ENCODE measurements around the gene C5.

DNA sequence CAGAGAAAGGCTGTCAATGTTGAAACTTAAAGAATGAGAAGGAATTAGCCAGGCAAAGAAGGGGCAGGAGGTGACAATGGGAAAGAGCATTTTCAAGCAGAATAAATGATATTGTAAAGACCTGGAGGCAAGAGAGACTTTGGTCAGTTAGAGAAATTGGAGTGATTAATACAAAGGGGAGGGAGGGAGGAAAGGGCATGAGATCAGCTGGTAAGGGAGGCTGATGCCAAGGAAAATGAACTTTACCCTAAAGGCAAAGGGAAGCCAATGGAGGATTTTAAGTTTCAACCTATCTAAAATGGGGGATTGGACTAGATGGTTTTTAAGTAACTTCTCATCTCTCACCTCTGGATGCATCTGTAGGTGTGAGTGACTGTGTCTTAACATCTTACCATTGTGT is 23.3 kb downstream of the C5 start:
- no peak for TF ChIP-seq EP300 (IDR thresholded peaks at IDR 0.05)
- no peak for TF ChIP-seq POLR2AphosphoS5 (IDR thresholded peaks at IDR 0.05)
- TF ChIP-seq, protein P1, sequence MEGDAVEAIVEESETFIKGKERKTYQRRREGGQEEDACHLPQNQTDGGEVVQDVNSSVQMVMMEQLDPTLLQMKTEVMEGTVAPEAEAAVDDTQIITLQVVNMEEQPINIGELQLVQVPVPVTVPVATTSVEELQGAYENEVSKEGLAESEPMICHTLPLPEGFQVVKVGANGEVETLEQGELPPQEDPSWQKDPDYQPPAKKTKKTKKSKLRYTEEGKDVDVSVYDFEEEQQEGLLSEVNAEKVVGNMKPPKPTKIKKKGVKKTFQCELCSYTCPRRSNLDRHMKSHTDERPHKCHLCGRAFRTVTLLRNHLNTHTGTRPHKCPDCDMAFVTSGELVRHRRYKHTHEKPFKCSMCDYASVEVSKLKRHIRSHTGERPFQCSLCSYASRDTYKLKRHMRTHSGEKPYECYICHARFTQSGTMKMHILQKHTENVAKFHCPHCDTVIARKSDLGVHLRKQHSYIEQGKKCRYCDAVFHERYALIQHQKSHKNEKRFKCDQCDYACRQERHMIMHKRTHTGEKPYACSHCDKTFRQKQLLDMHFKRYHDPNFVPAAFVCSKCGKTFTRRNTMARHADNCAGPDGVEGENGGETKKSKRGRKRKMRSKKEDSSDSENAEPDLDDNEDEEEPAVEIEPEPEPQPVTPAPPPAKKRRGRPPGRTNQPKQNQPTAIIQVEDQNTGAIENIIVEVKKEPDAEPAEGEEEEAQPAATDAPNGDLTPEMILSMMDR (IDR thresholded peaks at IDR 0.05) = no peak
- no peak for TF ChIP-seq POLR2A (IDR thresholded peaks at IDR 0.05; ENCODE audit: low read depth)
